IPS-11a (cell line): ENCODE data around the gene CRHBP.
"Not testable (repeated sequence)": the region's sequence is repeated elsewhere in the genome, so short reads cannot be mapped to it uniquely, and the experiment has no call there.

Source experiments
- H3K4me3 ChIP-seq: one replicate; pipeline ENCODE4 v1.5.1; 2013; ENCODE audit warnings: low read depth, low read length, control low read depth

The CRHBP gene, protein sequence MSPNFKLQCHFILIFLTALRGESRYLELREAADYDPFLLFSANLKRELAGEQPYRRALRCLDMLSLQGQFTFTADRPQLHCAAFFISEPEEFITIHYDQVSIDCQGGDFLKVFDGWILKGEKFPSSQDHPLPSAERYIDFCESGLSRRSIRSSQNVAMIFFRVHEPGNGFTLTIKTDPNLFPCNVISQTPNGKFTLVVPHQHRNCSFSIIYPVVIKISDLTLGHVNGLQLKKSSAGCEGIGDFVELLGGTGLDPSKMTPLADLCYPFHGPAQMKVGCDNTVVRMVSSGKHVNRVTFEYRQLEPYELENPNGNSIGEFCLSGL

DNA sequence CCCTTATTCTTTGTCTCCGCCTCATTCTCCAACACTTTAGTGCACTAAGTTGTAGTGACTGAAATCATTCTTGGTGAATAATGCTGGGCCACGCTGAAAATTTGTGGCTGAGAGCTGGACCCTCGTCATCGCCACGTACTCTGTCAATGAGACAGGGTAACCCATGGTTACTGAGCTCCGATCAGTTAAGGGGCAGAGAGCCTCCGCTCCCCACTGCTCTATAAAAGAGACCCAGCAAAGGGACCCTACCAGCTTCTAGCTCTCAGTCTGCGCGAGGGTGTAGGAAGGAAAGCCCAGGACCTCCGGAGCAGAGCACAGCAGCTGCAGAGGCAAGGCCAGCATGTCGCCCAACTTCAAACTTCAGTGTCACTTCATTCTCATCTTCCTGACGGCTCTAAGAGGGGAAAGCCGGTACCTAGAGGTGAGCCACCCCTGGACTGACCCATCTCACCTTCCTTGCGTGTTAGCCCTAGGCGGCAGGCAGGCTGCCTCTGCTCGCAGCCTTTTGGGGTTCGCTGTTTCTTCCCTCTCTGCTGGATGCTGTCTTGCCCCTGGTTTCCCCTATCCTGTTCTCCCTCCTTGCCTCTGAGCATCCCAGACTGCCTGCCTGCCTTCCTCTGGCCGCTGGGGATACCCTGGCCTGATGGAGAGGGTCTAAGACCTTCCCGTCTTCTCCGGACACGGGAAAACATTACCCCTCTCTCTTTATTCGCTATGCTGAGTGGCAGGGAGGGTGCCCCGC is at the start of gene CRHBP:
Gene CRHBP, plus strand, starts transcription at position 251 of the 742 bp plus-strand sequence. Its CDS starts 90 bp downstream, at position 341.
- peak within 1 kb of the TSS; percentile 58 for H3K4me3 ChIP-seq

DNA sequence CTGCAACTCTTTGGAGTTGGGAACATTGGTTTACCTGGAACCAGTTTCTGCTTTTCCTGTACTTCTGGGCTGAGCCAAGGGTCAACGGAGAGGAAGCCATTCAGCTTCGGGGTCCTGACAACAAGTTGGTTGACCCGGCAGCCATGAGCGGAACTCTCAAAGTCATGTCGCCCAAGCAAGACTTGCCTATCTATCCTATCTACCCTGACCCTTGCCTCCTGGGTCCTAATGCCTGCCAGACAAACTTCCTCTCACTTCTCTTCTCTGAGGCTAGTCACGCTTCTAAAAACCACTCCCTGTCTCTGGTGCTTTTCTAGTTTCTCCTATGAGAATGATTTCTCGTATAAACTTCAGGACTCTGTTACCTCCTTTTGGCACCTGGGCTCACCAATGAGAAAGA is 44.7 kb upstream of the CRHBP start:
- no peak overlapping the region for H3K4me3 ChIP-seq

DNA sequence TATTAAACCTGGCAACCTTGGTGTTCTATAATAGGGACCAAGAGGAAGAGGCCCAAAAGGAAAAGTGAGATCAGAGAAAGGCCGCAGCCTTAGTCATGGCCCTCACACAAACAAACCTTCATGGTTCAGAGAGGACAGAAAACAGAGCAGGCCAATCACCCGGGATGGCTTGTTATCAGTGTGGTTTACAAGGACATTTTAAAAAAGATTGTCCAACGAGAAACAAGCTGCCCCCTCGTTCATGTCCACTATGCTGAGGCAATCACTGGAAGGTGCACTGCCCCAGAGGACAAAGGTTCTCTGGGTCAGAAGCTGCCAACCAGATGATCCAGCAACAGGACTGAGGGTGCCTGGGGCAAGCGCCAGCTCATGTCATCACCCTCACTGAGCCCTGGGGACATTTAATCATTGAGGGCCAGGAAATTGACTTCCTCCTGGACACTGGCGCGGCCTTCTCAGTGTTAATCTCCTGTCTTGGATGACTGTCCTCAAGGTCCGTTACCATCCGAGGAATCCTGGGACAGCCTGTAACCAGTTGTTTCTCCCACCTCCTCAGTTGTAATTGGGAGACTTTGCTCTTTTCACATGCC is 42.4 kb upstream of the CRHBP start:
- H3K4me3 ChIP-seq = not testable (repeated sequence)

DNA sequence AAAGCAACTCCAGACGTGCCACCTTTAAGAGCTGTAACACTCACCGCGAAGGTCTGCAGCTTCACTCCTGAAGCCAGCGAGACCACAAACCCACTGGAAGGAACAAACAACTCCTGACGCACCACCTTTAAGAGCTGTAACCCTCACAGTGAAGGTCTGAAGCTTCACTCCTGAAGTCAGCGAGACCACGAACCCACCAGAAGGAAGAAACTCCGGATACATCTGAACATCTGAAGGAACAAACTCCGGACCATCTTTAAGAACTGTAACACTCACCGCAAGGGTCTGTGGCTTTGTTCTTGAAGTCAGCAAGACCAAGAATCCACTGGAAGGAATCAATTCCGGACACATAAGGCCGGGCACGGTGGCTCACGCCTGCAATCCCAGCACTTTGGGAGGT is 38.2 kb upstream of the CRHBP start:
- H3K4me3 ChIP-seq = not testable (repeated sequence)

DNA sequence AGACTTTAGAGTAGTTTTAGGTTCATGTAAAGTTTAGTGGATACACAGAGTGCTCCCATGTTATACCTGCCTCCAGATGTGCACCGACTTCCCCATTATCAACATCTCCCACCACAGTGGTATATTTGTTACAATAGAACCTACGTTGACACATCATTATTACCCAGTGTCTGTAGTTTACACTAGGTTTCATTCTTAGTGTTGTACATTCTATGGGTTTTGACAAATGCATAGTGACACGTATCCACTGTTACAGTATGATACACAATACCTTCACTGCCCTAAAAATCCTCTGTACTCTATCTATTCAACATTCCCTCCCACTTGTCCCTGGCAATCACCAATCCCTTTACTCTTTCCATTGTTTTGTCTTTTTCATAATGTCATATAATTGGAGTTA is 34.3 kb upstream of the CRHBP start:
- H3K4me3 ChIP-seq = no peak overlapping the region

DNA sequence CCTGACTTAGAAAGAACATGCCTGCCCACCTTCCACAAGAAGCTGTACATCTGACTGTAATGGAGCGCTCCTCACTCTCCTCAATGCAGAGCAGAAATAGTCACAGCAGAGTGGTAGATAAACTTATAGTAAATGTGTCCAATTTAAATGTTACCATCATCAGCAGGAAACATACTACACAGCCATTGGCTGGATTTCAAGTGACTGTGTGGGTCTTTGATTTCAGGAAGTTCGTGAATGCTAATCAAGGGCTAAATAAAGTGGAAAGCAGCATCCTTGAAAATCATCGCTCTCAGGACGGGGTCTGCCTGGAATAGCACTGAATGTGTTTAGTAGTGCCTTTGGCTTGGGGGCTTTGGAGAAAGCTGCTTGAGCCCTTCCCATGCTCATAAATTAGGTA is 32.4 kb upstream of the CRHBP start:
- no peak overlapping the region for H3K4me3 ChIP-seq

DNA sequence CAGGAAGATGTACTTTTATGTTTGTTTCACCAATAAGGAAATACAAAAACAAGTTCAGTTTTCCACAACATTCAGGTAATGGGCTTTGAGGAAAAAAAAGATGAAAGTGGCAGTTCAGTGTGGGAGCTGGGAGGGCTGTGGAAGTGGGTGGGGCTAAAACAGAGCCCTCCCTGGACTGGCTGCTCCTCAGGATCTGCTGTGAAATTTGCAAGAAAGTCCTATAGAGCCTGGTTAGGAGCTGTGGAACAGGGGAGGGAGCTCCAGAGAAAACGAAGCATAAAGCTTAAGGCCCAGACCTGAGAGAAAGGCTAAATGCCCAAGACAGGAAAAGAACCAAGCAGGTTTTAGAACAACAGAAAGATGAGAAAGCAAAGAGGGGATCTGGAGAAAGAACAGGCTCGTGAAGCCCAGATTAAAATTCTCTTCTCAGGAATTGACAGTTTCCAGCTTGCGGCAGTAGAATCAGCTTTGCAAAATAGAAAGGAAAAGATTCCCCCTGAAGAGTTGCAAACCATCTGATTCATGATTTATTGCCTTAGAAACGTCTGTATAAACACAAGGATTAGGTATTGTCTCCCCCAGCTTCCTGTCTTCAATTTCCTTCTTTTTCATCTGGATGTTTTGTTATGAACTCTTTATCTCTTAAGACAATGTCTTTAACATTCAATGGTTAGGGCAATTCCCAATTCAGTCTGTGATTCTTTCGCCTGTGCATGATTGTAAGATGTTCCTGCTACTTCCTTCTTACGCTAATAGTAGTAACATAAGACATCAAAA is 26.3 kb upstream of the CRHBP start:
- H3K4me3 ChIP-seq = no peak overlapping the region

DNA sequence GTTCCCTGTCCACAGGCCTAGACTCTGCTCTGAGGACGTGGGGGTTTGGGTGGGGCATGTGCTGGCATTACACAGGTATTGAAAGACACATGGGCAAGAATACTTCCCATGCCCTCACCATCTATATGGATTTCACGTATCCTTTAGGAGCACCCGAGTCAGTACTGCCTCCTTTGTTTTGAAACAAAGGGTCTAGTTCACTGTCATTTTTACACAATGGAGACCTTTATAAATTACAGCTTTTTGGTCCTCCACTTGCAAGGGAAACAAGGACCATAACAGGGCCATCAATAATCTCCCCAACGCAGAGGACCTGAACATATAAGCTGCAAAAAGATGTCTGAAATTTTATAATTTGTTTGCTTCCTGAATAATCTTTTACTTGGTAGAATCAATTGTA is 24.9 kb upstream of the CRHBP start:
- no peak overlapping the region for H3K4me3 ChIP-seq

DNA sequence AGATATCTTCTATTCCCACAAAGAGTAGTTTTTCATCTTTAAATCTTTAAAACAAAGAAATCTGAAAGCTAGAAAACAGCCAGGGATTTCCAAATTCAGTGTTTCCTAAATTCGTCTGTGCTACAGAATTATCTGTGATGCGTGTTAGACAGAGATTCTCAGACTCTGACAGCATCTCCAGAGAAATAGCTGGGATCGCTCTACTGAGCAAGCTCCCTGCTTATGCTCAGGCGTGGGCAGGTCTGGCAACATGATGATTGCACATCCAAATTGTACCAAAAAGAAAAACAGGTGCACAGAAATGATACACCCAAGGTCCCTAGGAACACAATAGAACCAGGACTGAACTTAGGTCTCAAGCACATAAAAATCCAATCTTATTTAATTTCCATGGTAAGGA is 22.8 kb upstream of the CRHBP start:
- H3K4me3 ChIP-seq = no peak overlapping the region

DNA sequence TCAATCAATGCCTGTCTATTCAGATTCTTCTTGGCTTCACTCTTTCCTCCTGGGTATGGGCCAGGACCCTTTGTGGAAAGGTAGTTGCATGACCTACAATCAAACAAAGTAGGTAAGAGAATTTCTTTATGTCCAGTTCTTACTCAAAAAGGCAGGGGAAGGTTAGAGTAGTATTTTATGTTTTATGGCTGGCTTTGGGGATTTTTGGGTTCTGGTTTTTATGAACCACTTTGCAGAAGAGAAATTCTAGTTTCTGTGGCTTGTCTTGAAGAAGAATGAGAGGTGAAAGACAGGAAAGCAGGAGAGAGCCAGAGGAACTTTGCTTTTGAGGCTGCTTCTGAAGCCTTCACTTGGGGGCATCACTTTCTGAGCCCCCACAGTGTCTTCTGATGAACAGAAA is 14.7 kb upstream of the CRHBP start:
- H3K4me3 ChIP-seq = no peak overlapping the region

DNA sequence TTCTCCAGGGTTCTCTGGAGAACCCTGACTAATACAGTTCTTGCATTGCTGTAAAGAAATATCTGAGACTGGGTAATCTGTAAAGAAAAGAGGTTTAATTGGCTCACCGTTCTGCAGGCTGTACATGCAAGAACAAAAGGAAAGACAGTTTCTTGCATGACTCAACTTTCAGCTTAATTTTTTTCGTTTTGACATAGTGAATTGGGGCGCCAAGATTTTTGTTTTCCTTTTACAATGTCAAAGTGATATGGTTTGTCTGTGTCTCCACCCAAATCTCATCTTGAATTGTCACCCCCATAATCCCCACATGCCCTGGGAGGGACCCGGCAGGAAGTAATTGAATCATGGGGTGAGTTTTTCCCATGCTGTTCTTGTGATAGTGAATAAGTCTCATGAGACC is 11.8 kb upstream of the CRHBP start:
- no peak overlapping the region for H3K4me3 ChIP-seq

DNA sequence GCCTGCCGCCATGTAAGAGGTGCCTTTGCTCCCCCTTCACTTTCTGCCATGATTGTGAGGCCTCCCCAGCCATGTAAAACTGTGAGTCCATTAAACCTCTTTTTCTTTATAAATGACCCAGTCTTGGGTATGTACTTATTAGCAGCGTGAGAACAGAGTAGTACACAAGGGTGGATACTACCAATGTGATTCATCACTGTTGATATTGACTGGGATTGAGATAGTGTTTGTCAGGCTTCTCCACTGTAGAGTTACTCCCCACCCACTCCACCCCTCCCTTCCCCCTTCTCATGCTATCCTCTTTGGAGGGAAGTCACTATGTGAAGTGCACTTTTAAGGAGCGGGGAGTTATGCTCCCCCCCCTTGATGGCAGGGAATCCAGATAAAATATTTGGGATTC is 11.4 kb upstream of the CRHBP start:
- no peak overlapping the region for H3K4me3 ChIP-seq

DNA sequence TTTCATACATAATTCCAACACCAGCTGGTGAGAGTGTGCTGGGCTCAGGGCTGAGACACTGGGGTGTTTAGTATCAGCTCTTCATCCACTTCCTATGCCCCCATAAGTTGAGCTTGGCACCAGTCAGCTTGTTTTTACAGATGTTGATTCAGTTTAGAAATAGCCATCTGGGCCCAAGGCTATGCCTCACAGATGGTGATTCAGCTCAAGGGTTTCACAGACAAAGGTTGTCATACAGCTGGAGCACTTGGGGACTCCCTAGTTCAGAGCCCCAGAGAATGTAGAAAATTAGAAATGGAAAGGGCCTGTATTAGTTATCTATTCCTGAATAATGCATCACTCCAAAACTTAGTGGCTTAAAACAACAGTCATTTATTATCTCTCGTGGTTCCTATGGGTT is 10.3 kb upstream of the CRHBP start:
- H3K4me3 ChIP-seq = no peak overlapping the region

DNA sequence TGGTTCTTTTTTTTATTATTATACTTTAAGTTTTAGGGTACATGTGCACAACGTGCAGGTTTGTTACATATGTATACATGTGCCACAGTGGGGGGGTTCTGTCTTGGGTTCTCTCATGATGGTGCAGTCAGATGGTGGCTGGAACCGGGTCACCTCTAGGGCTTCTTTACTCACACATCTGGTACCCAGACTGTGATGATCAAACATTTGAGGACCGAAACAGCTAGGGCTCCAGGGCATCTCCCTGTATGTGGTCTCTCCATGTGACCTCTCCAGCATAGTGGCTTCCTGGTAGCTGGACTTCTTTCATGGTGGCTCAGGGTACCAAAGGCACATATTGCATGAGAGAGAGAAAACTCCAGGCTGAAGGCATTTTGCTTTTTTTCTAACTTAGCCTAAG is 9.8 kb upstream of the CRHBP start:
- H3K4me3 ChIP-seq = no peak overlapping the region

DNA sequence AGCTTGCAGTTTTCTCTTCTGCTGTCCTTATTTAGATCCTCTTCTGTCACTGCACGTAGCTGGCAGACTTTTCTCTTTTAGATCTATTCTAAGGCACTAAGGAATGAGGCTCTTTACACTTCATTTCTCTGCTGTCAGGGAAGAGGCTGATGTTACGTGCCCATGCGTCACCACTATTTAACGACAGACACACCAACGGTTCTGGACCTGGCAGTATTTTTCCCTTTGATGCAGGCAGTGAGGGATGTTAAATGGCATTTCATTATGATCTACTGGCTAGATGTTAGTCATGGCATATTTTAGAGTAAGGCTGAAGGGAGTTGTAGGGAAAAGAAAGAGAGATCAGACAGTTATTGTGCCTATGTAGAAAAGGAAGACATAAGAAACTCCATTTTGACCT is 8.2 kb upstream of the CRHBP start:
- H3K4me3 ChIP-seq = no peak overlapping the region

DNA sequence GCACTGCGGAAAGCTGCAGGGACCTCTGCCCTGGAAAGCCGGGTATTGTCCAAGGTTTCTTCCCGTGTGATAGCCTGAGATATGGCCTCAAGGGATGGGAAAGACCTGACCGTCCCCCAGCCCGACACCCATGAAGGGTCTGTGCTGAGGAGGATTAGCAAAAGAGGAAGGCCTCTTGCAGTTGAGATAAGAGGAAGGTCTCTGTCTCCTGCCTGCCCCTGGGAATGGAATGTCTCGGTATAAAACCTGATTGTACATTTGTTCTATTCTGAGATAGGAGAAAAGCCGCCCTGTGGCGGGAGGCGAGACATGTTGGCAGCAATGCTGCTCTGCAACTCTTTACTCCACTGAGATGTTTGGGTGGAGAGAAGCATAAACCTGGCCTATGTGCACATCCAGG is 7.6 kb upstream of the CRHBP start:
- H3K4me3 ChIP-seq = not testable (repeated sequence)

DNA sequence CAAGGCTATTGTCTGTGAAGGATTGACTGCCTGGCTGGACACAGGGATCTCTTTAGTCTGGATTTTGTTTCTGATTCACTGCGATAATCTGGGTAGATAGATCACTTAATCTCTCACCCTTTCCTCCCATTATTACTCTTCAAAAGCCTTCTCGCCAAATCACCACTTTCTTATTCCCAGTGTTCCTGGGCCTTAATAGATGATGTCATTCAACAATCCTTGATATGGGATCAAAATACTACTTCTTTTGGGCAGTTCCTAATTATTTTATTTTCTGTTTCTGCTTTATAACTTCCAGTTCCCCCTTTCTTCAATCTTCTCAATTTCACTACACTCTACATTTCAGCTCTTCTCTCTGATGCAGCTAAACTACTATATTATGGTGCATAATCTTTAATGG is 6.8 kb upstream of the CRHBP start:
- no peak overlapping the region for H3K4me3 ChIP-seq

DNA sequence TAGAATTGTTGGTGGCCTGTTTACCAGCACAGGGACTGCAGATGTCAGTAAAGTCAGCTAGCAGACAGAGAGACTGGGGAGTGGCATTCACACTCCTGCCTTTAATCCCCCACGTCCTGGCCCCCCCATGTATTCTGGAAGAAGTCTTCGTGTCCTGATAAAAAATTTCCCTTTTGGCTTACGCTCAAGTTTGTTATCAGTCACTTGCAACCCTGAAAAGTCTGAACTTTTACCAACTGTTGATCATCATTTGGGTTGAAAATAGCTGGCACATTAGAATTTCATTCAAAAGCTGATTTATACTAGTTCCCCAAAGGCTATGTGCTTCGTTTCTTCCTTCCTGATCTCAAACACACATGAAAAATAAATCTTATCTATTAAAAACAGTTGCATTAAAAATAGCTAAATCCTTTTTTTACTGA is 5.8 kb upstream of the CRHBP start:
- H3K4me3 ChIP-seq = no peak overlapping the region

DNA sequence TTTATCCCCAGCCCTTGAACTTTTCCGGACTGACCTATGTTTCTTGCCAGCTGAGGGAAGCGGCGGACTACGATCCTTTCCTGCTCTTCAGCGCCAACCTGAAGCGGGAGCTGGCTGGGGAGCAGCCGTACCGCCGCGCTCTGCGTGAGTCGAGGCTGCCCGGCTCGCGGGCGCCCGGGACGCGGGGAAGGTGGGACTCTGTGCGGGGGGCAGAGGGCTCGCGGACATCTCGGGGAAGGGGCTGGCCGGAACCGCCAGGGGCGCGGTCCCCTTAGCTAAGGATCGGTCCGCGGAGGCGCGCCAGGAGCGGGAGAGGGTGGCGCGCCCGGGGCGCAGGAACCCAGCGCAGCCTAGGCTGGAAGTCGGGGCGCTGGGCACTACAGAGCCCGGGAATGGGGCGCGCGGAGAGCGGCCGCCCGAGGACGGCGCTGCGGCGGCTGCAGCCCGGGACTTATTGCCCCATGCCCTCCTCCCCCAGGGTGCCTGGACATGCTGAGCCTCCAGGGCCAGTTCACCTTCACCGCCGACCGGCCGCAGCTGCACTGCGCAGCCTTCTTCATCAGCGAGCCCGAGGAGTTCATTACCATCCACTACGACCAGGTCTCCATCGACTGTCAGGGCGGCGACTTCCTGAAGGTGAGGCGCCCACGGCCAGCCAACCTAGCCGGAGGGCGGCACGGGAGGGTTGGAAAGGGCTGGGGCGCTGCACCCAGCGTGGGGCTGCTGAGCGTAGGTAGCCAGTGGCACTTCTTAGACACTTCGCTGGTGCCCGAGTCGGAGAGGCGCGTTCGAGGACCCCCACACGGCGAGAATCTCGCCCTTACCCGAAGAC is 922 bp downstream of the CRHBP start:
- H3K4me3 ChIP-seq = peak overlapping the region; percentile 58

DNA sequence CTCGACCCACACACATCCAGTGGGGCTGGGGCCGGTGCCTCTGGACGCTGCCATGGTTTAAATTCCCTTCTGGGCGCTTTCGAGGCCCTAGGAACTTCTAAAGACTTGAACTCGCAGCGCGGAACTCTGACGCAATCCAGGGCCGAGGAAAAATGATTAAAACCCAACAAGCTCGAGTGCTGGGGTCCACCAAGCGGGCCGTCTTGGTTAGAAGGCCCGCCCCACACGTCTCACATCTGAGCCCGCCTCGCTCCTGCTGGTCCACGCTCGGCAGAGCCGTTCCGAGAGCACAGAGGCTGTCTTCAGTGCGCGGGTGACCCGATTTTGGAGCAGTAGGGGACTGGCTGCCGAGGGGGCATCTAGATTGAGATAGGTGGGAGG is 1.5 kb downstream of the CRHBP start:
- peak overlapping the region; percentile 58 for H3K4me3 ChIP-seq

DNA sequence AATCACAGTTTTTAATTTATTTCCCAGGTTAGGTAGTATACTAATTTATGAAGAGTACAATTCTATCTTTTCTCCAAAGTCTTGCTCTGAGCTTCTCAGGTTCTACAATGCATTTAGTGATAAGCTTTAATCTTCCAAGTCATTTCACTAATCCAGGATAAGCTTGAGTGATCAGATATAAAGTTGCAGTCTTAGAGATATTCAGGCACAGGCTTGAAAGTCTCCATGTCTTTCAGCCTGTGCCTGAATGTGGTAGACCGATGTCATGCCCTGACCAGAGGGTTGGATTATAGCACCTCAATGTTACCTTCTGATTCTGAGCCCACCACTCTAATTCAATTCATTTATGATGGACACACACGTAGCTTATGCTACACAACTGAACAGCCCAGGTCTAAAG is 3.2 kb downstream of the CRHBP start:
- H3K4me3 ChIP-seq = no peak overlapping the region
